Parathyroid adenoma (tissue), 2 donors: ENCODE measurements around the gene ZNF557.

ENCODE experiments used
- H2AFZ ChIP-seq: fragments of 300-600 bp; sonication (generic); one replicate; pipeline ENCODE4 v1.7.0; 2017; ENCODE audit warnings: antibody characterized with exemption, mild to moderate bottlenecking
- H3K27ac ChIP-seq: fragments of 300-600 bp; sonication (generic); one replicate; pipeline ENCODE4 v1.7.0; 2017
- H3K27me3 ChIP-seq: fragments of 300-600 bp; sonication (generic); one replicate; pipeline ENCODE4 v1.7.0; 2017; ENCODE audit warnings: low read length; ENCODE audit not compliant: control insufficient read depth, insufficient read depth
- H3K36me3 ChIP-seq: fragments of 300-600 bp; sonication (generic); one replicate; pipeline ENCODE4 v1.7.0; 2017; ENCODE audit warnings: low read length; ENCODE audit not compliant: control insufficient read depth, insufficient read depth
- H3K4me1 ChIP-seq: fragments of 300-600 bp; sonication (generic); one replicate; pipeline ENCODE4 v1.7.0; 2017; ENCODE audit warnings: control low read depth
- H3K4me2 ChIP-seq: fragments of 300-600 bp; sonication (generic); one replicate; pipeline ENCODE4 v1.7.0; 2017; ENCODE audit warnings: low read length
- H3K4me3 ChIP-seq: fragments of 300-600 bp; sonication (generic); one replicate; pipeline ENCODE4 v1.7.0; 2017; ENCODE audit warnings: low read depth, low read length
- H3K79me2 ChIP-seq: fragments of 300-600 bp; sonication (generic); one replicate; pipeline ENCODE4 v1.7.0; 2017; ENCODE audit warnings: control low read depth
- H3K9ac ChIP-seq: fragments of 300-600 bp; sonication (generic); one replicate; pipeline ENCODE4 v1.7.0; 2017; ENCODE audit warnings: mild to moderate bottlenecking
- H3K9me3 ChIP-seq: fragments of 300-600 bp; sonication (generic); one replicate; pipeline ENCODE4 v1.7.0; 2017; ENCODE audit warnings: low read length; ENCODE audit not compliant: control insufficient read depth
- CTCF ChIP-seq: fragments of 300-600 bp; sonication (generic); IDR thresholded peaks from one replicate; pipeline ENCODE4 v1.7.0; 2017; ENCODE audit warnings: antibody characterized with exemption, mild to moderate bottlenecking
- donor health status: primary hyperparathyroidism.

Gene ZNF557

GRCh38 chr19:7130043-7130442 is 60.5 kb downstream of the ZNF557 start:
- Histone ChIP-seq H3K36me3 (no peaks in the 10 kb centered on the region), H3K4me1 (no peaks in the 10 kb centered on the region), H3K4me3 (no peak overlapping the region), H2AFZ (no peak overlapping the region), H3K9ac (no peak overlapping the region), H3K4me2 (no peak overlapping the region), H3K27me3 (no peaks in the 10 kb centered on the region), H3K27ac (no peak overlapping the region), H3K79me2 (no peaks in the 10 kb centered on the region), H3K9me3 (no peaks in the 10 kb centered on the region)
- TF ChIP-seq CTCF: no peak

GRCh38 chr19:7132054-7132453 is 62.6 kb downstream of the ZNF557 start:
- no peaks in the 10 kb centered on the region for H3K4me1 ChIP-seq
- H3K27me3 ChIP-seq: no peaks in the 10 kb centered on the region
- H3K4me2 ChIP-seq: no peak overlapping the region
- H3K27ac ChIP-seq: no peak overlapping the region
- H3K9me3 ChIP-seq: no peaks in the 10 kb centered on the region
- no peaks in the 10 kb centered on the region for H3K36me3 ChIP-seq
- TF ChIP-seq CTCF: no peak
- H3K4me3 ChIP-seq: no peak overlapping the region
- no peak overlapping the region for H2AFZ ChIP-seq
- no peaks in the 10 kb centered on the region for H3K79me2 ChIP-seq
- no peak overlapping the region for H3K9ac ChIP-seq

GRCh38 chr19:7137120-7137519 is 67.6 kb downstream of the ZNF557 start:
- no peak overlapping the region for H3K9ac ChIP-seq
- no peak overlapping the region for H3K4me3 ChIP-seq
- H3K9me3 ChIP-seq: no peaks in the 10 kb centered on the region
- no peaks in the 10 kb centered on the region for H3K36me3 ChIP-seq
- no peaks in the 10 kb centered on the region for H3K4me1 ChIP-seq
- TF ChIP-seq CTCF: no peak
- no peak overlapping the region for H3K27ac ChIP-seq
- no peaks in the 10 kb centered on the region for H3K79me2 ChIP-seq
- no peaks in the 10 kb centered on the region for H3K27me3 ChIP-seq
- H3K4me2 ChIP-seq: no peak overlapping the region
- H2AFZ ChIP-seq: no peak overlapping the region
